Measurements from ENCODE around the gene UBAP2. TPM values are rescaled to one million over a fixed set of nuclear protein-coding genes. Genes with fewer than 3 reads are reported as not detected.

The UBAP2 gene
- 36.7 to 46.6 TPM (median 45.8 TPM) in 5 replicates for total RNA-seq (2022; extraction: Qiagen RNA extraction; ENCODE audit: low read depth)

GRCh38 chr9:34048727-34049629 lies at the start of gene UBAP2:
UBAP2 (minus strand) TSS chr9:34048887; CDS start chr9:34017148, 31,739 bp downstream.

Other genes with a start within 250 kb of the UBAP2 start
- 39.8 to 51.2 TPM (median 48.8 TPM) in 5 replicates for gene UBE2R2, start 231.7 kb downstream of the UBAP2 start, total RNA-seq (2022; extraction: Qiagen RNA extraction; ENCODE audit: low read depth)
- gene DCAF12, start 77.8 kb upstream of the UBAP2 start, total RNA-seq (2022; extraction: Qiagen RNA extraction; ENCODE audit: low read depth): 36.3 to 44.7 TPM (median 38.5 TPM) in 5 replicates
- gene UBAP1, start 130.2 kb upstream of the UBAP2 start, total RNA-seq (2022; extraction: Qiagen RNA extraction; ENCODE audit: low read depth): 45.1 to 48.6 TPM (median 47.4 TPM) in 5 replicates